Right lobe of liver (tissue), 6 donors: ENCODE measurements around the gene MAPT. TPM values are rescaled to one million over a fixed set of nuclear protein-coding genes. Genes with fewer than 3 reads are reported as not detected.

Source experiments
- ATAC-seq, 4 donors: fragments of 200-7000 bp; cut with Tn5 transposase; one replicate each; pipeline ENCODE4 v1.9.1; 2020; ENCODE audit warnings: mild to moderate bottlenecking in 4 of 4, moderate library complexity in 4 of 4
- DNase-seq, 3 donors: peaks; one replicate each; pipeline ENCODE4 v3.0.0-alpha.2; 2020
- H3K27ac ChIP-seq, 3 donors: fragments of 200-600 bp; one replicate each; pipeline ENCODE4 v1.8.0; 2022
- H3K27me3 ChIP-seq, 2 donors: fragments of 200-600 bp; one replicate each; pipeline ENCODE4 v1.8.0; 2022
- H3K36me3 ChIP-seq, 4 donors: fragments of 200-600 bp; sonication (generic) in 1 of 4; one replicate each; pipeline versions ENCODE4 v1.5.1 to v1.8.0; 2017 to 2022; ENCODE audit warnings: control low read depth in 1 of 4
- H3K4me1 ChIP-seq, 4 donors: fragments of 200-600 bp; sonication (generic) in 1 of 4; one replicate each; pipeline versions ENCODE4 v1.5.1 to v1.8.0; 2017 to 2022; ENCODE audit warnings: control low read depth in 1 of 4
- H3K4me3 ChIP-seq, 3 donors: fragments of 200-600 bp; one replicate each; pipeline ENCODE4 v1.8.0; 2022
- H3K9me3 ChIP-seq, 4 donors: fragments of 200-600 bp; sonication (generic) in 1 of 4; one replicate each; pipeline versions ENCODE4 v1.5.1 to v1.8.0; 2017 to 2022; ENCODE audit warnings: control low read depth in 1 of 4
- POLR2A ChIP-seq: fragments of 450-650 bp; IDR thresholded peaks from one replicate; pipeline ENCODE4 v1.6.1; 2017; ENCODE audit warnings: antibody characterized with exemption, mild to moderate bottlenecking
- WGBS: methylation state at CpG from one replicate; pipeline ENCODE4 v1.1.6; 2018; ENCODE audit warnings: low coverage, low lambda C conversion rate; ENCODE audit not compliant: insufficient coverage; ENCODE audit errors: missing lambda C conversion rate; 5-methylcytosine and 5-hydroxymethylcytosine counted together
- intact Hi-C, 2 donors: fragments of 100-400 bp; cut with DNase I; formaldehyde crosslinking; loops; one replicate each; pipeline versions ENCODE4 v1.11.2 to v1.14.1; 2022
- total RNA-seq, 6 experiments: library from RNA; depleted of rRNA in 2 of 6; stranded (reverse); fragments of >200 nt in 2 of 6; fragmentation: NEBNext Ultra II Directional in 3 of 6; extraction: Animal tissue kit (Norgen Biotek cat#: 25700) in 3 of 6; gene quantifications; one replicate each; pipeline versions ENCODE4 v1.1.0 to v1.2.4, GENCODE V29; 2016 to 2023
- TF ChIP-seq, protein P1 (sequence below), 4 donors: fragments of 200-600 bp in 3 of 4; fragments of 450-650 bp in 1 of 4; IDR thresholded peaks; one replicate each; pipeline versions ENCODE4 v1.5.1 to v1.8.0; 2016 to 2022; ENCODE audit warnings: antibody characterized with exemption in 4 of 4, mild to moderate bottlenecking in 2 of 4
- donor health status: DM: no; HTN: yes; CAD: no.
- donor health status: DM: no; HTN: no; CAD: no.
- donor health status: DM: no; HTN: no; CAD: no.
- donor health status: DM: no; HTN: yes; CAD: no.
- donor health status: DM: no; HTN: yes; CAD: no.

The MAPT gene
- total RNA-seq, 6 experiments from 2014 or later, result 0.39 to 4.9 (median 0.59) TPM

DNA sequence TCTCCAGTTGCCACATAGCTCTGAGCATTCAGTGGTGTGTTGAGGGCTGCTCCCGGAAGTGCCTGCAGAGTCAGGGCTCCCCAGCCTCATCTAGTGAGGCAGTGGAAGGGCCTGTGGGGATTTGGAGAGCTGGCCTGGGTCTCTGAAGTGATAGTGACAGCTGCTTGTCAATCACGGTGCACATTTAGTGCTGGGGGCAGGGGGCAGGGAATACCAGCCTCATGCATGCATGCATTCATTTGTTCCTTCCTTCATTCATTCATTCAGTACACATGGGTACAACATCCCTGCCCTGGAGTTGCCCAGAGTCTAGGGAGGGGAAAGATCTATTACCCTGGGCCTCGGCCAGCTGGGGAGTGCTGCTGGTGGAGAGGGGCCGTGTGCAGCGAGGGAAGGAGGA lies 93.4 kb downstream of the MAPT start:
- 83% methylated on average over 1 of the region's 5 CpGs for WGBS
- TF ChIP-seq, protein P1, sequence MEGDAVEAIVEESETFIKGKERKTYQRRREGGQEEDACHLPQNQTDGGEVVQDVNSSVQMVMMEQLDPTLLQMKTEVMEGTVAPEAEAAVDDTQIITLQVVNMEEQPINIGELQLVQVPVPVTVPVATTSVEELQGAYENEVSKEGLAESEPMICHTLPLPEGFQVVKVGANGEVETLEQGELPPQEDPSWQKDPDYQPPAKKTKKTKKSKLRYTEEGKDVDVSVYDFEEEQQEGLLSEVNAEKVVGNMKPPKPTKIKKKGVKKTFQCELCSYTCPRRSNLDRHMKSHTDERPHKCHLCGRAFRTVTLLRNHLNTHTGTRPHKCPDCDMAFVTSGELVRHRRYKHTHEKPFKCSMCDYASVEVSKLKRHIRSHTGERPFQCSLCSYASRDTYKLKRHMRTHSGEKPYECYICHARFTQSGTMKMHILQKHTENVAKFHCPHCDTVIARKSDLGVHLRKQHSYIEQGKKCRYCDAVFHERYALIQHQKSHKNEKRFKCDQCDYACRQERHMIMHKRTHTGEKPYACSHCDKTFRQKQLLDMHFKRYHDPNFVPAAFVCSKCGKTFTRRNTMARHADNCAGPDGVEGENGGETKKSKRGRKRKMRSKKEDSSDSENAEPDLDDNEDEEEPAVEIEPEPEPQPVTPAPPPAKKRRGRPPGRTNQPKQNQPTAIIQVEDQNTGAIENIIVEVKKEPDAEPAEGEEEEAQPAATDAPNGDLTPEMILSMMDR (IDR thresholded peaks at IDR 0.05), result no peak
- no peak for TF ChIP-seq POLR2A
- no peak for DNase-seq
- Histone ChIP-seq H3K9me3 (no peaks in the 10 kb centered on the region), H3K27ac (no peak overlapping the region), H3K4me1 (no peaks in the 10 kb centered on the region), H3K36me3 (no peaks in the 10 kb centered on the region), H3K4me3 (no peak overlapping the region), H3K27me3 (no peaks in the 10 kb centered on the region)
- intact Hi-C loops, result no loop called here
- no peak for ATAC-seq

DNA sequence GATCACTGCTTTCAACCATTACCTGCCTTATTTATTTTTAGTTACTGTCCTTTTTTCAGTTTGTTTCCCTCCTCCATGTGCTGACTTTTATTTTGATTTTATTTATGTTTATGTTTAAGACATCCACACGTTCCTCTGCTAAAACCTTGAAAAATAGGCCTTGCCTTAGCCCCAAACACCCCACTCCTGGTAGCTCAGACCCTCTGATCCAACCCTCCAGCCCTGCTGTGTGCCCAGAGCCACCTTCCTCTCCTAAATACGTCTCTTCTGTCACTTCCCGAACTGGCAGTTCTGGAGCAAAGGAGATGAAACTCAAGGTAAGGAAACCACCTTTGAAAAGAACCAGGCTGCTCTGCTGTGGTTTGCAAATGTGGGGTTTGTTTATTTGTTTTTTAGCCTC lies 95.4 kb downstream of the MAPT start:
- intact Hi-C loops, result no loop called here
- no peak for ATAC-seq

DNA sequence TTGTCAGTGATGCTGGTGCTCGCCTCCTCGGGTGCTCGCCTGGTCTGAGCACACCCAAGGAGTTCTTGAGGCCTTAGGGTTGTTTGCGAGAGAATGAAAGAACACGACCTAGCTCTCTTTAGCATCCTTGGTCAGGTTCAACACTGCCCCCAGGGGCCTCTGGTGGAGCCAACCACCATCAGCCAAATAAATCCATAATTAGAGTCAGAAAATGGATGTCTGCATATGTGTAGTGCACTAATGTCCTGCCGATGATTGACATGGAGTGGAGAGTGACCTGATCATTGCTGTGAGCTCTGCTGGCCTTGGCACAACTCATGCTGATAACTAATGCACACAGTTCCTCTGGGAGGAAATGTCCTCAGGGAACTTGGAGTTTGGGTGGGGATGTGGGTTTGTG lies 96.5 kb downstream of the MAPT start:
- no peaks in the 10 kb centered on the region for H3K4me1 ChIP-seq
- H3K27ac ChIP-seq, result no peak overlapping the region
- intact Hi-C loops, result no loop called here
- no peak overlapping the region for H3K4me3 ChIP-seq
- no peaks in the 10 kb centered on the region for H3K9me3 ChIP-seq
- H3K27me3 ChIP-seq, result no peaks in the 10 kb centered on the region
- no peak for DNase-seq
- TF ChIP-seq, protein P1 (IDR thresholded peaks at IDR 0.05), result no peak
- no peak for TF ChIP-seq POLR2A
- 75% methylated on average over 2 of the region's 6 CpGs for WGBS
- ATAC-seq, result no peak
- H3K36me3 ChIP-seq, result no peaks in the 10 kb centered on the region

More for the DNA sequence above, 95.4 kb downstream of the MAPT start:
- no peaks in the 10 kb centered on the region for H3K9me3 ChIP-seq
- no peaks in the 10 kb centered on the region for H3K4me1 ChIP-seq
- TF ChIP-seq, protein P1 (IDR thresholded peaks at IDR 0.05), result no peak
- TF ChIP-seq POLR2A, result no peak
- H3K4me3 ChIP-seq, result no peak overlapping the region
- no peaks in the 10 kb centered on the region for H3K27me3 ChIP-seq
- H3K36me3 ChIP-seq, result no peaks in the 10 kb centered on the region
- 73% methylated on average over 3 of the region's 3 CpGs for WGBS
- DNase-seq, result no peak
- no peak overlapping the region for H3K27ac ChIP-seq

DNA sequence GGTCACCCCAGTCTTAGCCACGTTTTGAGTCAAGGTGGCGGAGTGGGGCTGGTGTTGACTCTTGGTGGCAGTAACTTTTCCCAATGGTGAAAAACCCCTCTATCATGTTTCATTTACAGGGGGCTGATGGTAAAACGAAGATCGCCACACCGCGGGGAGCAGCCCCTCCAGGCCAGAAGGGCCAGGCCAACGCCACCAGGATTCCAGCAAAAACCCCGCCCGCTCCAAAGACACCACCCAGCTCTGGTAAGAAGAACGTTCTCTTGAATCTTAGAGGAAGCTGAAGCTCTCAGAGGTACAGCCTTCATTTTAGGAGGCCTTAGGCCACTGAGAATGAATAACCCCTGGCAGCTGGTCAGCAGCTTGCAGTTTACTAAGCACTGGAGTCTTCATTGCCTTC lies 97.0 kb downstream of the MAPT start:
- H3K36me3 ChIP-seq, result no peaks in the 10 kb centered on the region
- TF ChIP-seq POLR2A, result no peak
- TF ChIP-seq, protein P1 (IDR thresholded peaks at IDR 0.05), result no peak
- no peaks in the 10 kb centered on the region for H3K27me3 ChIP-seq
- no peaks in the 10 kb centered on the region for H3K4me1 ChIP-seq
- no CpG with 5 or more reads among the region's 10 CpGs for WGBS
- no peak overlapping the region for H3K27ac ChIP-seq
- ATAC-seq, result no peak
- intact Hi-C loops, result no loop called here
- no peak for DNase-seq
- H3K9me3 ChIP-seq, result no peaks in the 10 kb centered on the region
- no peak overlapping the region for H3K4me3 ChIP-seq

DNA sequence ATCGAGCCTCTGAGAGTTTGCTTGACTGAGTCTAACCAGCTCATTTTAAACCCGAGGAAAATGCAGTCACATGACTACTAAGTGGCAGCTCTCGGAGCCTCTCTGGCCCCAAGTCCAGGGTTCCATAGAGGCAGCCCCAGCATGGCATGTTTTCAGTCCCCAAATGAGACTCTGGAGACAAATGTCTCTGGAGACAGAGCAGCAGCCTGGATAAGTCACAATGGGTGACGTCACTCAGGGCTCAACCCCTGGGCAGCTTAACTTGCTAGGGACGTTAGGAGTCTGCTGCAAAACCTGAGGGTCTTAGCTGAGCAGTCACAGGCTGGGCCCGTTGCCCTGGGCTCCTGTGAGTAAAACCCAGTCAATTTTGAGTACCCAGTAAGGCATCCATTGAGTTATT lies 97.8 kb downstream of the MAPT start:
- 63% methylated on average over 4 of the region's 6 CpGs for WGBS
- Histone ChIP-seq H3K36me3 (no peaks in the 10 kb centered on the region), H3K9me3 (no peaks in the 10 kb centered on the region), H3K27me3 (no peaks in the 10 kb centered on the region), H3K4me3 (no peak overlapping the region), H3K4me1 (no peaks in the 10 kb centered on the region), H3K27ac (no peak overlapping the region)
- no peak for TF ChIP-seq POLR2A
- TF ChIP-seq, protein P1 (IDR thresholded peaks at IDR 0.05), result no peak
- no peak for DNase-seq
- intact Hi-C loops, result no loop called here
- ATAC-seq, result no peak
